GM19193 (cell line): ENCODE results near the gene C6orf141.

ENCODE experiments used
- POLR2A ChIP-seq: IDR thresholded peaks from 4 replicates; pipeline ENCODE4 v1.6.1; 2011; ENCODE audit not compliant: insufficient read depth, insufficient read length; ENCODE audit errors: extremely low read depth

C6orf141 gene

GRCh38 chr6:49550492-49551077 is at the start of gene C6orf141:
Gene C6orf141 (plus strand): TSS chr6:49550668. CDS start chr6:49550793, 125 bp downstream.
- TF ChIP-seq POLR2A = no peak

GRCh38 chr6:49504666-49505065 is 45.8 kb upstream of the C6orf141 start:
- no peak for TF ChIP-seq POLR2A

DNA sequence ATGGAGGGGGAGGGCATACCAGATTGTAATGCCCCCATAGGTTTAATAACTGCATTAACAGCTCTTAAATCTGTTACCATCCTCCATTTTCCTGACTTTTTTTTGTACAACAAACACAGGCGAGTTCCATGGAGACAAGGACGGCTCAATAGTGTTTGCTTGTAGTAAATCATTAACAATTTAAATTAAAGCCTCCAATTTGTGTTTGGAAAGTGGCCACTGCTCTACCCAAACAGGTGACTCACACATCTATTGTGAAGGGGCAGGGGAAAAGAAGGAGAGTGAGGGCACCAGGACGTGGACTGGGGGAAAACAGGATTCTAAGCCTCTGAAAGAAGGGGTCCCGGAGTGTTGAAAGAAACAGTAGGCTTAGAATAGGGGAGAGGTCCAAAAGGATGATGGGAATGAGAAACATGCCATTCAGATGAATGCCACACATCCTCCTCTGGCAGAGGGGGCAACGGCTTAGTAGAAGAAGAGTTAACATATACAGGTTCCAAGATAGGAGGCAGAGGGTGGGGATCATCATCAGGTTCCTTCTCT is 43.8 kb upstream of the C6orf141 start:
- TF ChIP-seq POLR2A = no peak

- no peak for TF ChIP-seq POLR2A
Measured at GRCh38 chr6:49509342-49509741, 41.1 kb upstream of the C6orf141 start.

DNA sequence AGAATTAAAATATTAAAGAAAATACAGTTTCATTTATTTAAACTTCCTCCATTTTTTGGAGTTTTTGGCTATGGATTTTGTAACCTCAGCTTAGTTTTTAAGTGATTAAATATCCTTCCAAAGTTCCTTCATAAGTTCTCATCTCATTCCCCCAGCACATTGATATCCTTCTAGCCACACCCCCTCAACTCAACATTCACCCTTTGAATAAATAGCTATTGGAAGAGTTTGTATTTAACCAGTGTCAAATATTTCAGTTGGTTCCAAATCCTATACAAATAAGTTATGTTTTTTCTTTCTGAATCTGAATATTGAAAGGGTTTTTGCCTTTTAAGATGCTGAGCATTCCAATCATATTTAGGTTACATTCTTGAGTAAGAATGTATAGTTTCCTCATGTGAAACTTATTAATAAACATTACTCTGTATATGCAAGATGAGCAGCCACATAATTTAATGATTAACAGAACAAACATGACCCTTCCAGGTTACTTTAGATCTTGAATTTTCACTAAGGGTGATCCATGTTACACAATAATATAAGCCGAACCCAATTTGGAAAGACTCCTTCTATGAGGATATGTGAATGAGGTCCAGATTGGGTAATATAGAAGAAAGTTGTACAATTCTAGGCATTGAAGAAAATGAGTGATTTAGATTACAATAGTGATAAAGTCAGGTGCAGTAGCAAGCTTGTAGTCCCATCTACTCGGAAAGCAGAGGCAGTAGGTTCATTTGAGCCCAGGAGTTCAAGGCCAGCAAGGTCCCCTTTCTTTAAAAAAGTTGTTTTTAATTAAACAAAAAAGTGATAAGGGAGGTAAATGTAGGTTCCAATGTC is 37.1 kb upstream of the C6orf141 start:
- TF ChIP-seq POLR2A = no peak

DNA sequence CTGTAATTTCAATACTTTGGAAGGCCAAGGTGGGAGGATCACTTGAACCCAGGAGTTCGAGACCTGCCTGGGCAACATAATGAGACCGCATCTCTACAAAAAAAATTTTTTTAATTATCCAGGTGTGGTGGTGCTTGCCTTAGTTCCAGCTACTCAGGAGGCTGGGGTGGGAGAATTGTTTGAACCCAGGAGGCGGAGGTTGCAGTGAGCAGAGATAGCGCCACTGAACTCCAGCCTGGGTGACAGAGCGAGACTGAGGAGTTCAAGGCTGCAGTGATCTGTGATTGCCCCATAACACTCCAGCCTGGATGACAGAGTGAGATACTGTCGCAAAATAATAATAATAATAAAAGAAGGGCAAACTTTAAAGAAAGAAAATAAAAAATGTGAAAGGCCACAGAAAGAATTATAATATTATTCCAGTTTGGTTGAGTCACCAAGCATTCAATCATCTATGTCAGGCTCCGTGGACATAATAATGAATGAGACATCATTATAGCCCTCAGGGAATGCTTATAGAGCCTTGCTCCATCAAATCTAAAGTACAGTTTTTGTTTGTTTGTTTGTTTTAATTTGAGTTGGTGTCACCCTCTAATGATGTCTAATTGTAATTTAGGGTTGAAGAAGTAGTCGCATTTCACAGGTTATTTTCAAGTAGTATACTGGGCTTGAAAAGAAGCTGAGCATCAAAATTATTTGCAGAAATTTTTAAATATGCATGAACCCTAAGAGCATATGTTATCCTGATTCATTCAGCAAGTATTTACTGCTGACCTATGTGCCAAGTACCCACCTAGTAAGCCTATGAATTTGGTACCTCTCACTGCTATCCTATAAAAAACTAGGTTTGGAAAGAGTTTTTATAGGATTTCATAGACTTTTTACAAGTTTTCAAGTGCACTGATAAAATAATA is 35.6 kb upstream of the C6orf141 start:
- TF ChIP-seq POLR2A = no peak

DNA sequence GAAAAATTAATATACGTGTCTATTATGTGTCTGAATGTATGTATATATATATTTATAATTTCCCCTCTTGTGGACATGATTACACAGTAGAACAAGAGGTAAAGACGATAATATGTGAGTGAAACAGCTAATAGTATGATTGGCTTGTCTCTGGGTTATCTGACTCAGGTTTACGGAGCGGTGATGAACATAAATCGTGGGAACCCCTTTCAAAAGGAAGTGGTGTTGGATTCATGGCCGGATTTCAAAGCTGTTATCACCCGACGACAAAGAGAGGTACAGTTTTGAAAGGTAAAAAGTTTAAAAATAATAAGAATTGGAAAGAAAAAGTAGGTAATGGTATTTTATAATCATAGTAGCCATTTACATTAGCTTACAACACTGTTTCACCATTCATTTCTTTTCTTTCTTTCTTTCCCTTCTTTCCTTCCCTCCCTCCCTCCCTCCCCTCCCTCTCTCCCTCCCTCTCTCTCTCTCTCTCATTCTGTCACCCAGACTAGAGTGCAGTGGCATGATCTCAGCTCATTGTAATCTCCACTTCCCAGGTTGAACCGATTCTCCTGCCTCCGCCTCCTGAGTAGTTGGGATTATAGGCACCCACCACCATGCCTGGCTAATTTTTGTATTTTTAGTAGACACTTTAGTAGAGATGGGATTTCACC is 34.9 kb upstream of the C6orf141 start:
- no peak for TF ChIP-seq POLR2A

GRCh38 chr6:49516147-49516505 is 34.3 kb upstream of the C6orf141 start:
- no peak for TF ChIP-seq POLR2A

- no peak for TF ChIP-seq POLR2A
Measured at GRCh38 chr6:49517919-49518318, 32.5 kb upstream of the C6orf141 start.

- TF ChIP-seq POLR2A = no peak
Measured at GRCh38 chr6:49519660-49520059, 30.8 kb upstream of the C6orf141 start.

DNA sequence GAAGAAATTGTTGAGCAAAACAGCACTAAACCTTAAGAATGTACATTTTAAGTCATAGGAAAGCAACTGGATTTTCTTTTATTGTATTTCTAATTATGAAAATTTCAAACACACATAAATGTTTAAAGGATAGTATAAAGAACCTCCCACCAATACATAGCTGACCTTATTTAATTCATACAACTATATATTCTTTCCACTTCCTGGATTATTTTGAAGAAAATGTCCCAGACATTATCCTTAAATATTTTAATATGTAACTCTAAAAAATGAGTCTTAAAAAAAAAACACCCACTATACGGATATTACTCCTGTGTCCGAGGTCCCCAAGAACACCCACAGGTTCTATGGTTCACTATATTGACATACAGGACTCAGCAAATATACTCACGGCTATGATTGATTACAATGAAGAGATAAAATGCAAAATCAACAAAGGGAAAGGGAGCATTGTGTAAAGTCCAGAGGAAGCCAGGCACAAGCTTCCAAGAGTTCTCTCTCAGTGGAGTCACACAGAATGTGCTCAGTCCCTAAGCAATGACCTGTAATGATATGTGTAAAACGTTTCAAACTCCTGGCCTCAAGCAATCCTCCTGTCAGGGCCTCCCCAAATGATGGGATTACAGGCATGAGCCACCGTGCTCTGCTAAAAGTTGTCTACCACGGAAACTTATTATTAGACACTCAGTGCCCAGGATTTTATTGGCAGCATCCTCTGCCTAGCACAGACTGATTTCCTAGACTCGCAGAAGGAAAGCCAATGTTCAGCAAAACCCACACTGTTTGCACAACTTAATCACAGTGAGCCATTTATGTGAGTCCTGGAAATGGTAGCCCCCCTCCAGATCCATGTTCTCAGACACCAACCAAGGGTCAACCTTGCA is 27.5 kb upstream of the C6orf141 start:
- no peak for TF ChIP-seq POLR2A

DNA sequence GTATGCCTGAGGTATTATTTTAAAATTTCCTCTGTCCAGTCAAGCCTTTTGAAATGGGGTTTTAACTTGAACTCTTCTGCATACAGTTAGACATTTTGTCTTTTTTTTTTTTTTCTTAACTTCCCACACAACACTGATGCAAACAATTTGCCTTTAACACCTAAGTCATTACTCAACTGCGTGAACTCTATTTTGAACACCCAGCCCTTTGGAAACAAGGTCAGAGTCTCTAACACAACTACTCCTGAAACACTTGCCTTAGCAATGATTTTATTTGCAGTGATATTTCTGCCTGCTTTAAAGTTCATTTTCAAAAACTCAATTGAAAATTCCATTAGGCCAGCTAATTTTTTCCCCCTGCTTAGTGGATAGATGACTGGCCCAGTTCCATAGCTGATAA is 26.6 kb upstream of the C6orf141 start:
- TF ChIP-seq POLR2A = no peak

DNA sequence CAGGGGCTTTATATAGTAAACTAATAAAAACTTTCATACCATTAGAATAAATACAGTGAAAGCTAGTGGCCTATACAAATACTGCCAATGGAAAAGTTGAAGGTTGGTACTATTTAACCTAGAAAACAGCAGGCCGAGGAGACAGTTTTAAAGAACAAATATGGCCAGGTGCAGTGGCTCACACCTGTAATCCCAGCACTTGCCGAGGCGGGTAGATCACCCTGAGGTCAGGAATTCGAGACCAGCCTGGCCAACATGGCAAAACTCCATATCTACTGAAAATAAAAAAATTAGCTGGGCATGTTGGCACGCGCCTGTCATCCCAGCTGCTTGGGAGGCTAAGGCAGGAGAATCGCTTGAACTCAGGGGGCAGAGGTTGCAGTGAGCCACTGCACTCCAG is 25.9 kb upstream of the C6orf141 start:
- no peak for TF ChIP-seq POLR2A

GRCh38 chr6:49526598-49526997 is 23.9 kb upstream of the C6orf141 start:
- no peak for TF ChIP-seq POLR2A

- no peak for TF ChIP-seq POLR2A
Measured at GRCh38 chr6:49527320-49527719, 23.1 kb upstream of the C6orf141 start.
